GM18526 (cell line): Measurements from ENCODE around the gene SLC39A11.

Experiments used
- POLR2A ChIP-seq: IDR thresholded peaks from 3 replicates; pipeline ENCODE4 v1.6.1; 2011; ENCODE audit not compliant: insufficient read length; ENCODE audit errors: extremely low read depth

Gene SLC39A11

GRCh38 chr17:72599891-72600290 lies 492.6 kb downstream of the SLC39A11 start:
- TF ChIP-seq POLR2A, result no peak

- no peak for TF ChIP-seq POLR2A
Measured at GRCh38 chr17:72598695-72599094, 493.8 kb downstream of the SLC39A11 start.

- no peak for TF ChIP-seq POLR2A
Measured at GRCh38 chr17:72597354-72598087, 495.0 kb downstream of the SLC39A11 start.
